Activated naive CD4-positive, alpha-beta T cell treated with anti-CD3 and anti-CD28 coated beads, Interleukin-2, amount 10 ng/mL, durations not matched to agents 7 days and 5 days (primary cell): ENCODE data around the gene EPG5.

ENCODE experiments used
- CTCF ChIA-PET: fragments of 350-600 bp; sonication (Branson Sonifier 250); formaldehyde crosslinking; loops from one replicate; lab custom pipeline; 2021; ENCODE audit warnings: antibody characterized with exemption; lab: Charles Lee
- DNase-seq: peaks from one replicate; pipeline ENCODE4 v3.0.0-alpha.2; 2020
- H3K27ac Mint-ChIP-seq: one replicate; pipeline ENCODE4 v1.8.0; 2021; ENCODE audit warnings: mild to moderate bottlenecking, moderate library complexity, mixed read lengths
- H3K27me3 Mint-ChIP-seq: one replicate; pipeline ENCODE4 v1.8.0; 2021; ENCODE audit warnings: mild to moderate bottlenecking, mixed read lengths
- H3K36me3 Mint-ChIP-seq: one replicate; pipeline ENCODE4 v1.8.0; 2021; ENCODE audit warnings: mixed read lengths
- H3K4me1 Mint-ChIP-seq: one replicate; pipeline ENCODE4 v1.8.0; 2021; ENCODE audit warnings: mixed read lengths
- H3K4me3 Mint-ChIP-seq: one replicate; pipeline ENCODE4 v1.8.0; 2021; ENCODE audit warnings: mild to moderate bottlenecking, moderate library complexity, mixed read lengths
- H3K9me3 Mint-ChIP-seq: one replicate; pipeline ENCODE4 v1.8.0; 2021; ENCODE audit warnings: mixed read lengths

Gene EPG5

GRCh38 chr18:45923138-45923537, 44.0 kb downstream of the EPG5 start:
- no peaks in the 10 kb centered on the region for H3K9me3 Mint-ChIP-seq
- CTCF ChIA-PET, result interaction anchor here (1.0 to 5.2 kb wide), 3 partner anchors 43 to 160 kb away, joined by 3 to 36 read pairs (median 4); no protein-coding TSS in a partner anchor
- H3K27ac Mint-ChIP-seq, result no peak overlapping the region
- DNase-seq, result no peak
- no peaks in the 10 kb centered on the region for H3K27me3 Mint-ChIP-seq
- H3K36me3 Mint-ChIP-seq, result peaks cover 40% of the 10 kb centered on the region
- peaks cover 7% of the 10 kb centered on the region for H3K4me1 Mint-ChIP-seq
- no peak overlapping the region for H3K4me3 Mint-ChIP-seq

DNA sequence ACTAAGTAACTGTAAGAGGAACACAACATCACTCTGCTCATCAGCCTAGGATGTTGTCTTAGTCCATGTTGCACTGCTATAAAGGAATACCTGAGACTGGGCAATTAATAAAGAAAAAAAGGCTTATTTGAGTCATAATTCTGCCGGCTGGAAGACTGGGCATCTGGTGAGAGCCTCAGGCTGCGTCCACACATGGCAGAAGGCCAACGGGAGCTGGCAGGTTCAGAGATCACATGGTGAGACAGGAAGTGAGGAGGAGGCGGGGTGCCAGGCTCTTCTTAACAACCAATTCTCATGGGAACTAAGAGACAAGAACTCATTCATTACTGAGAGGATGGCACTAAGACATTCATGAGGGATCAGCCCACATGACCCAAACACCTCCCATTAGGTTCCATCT, 46.8 kb downstream of the EPG5 start:
- no peak overlapping the region for H3K4me3 Mint-ChIP-seq
- H3K9me3 Mint-ChIP-seq, result no peaks in the 10 kb centered on the region
- no peaks in the 10 kb centered on the region for H3K27me3 Mint-ChIP-seq
- peaks cover 48% of the 10 kb centered on the region for H3K36me3 Mint-ChIP-seq
- H3K4me1 Mint-ChIP-seq, result peaks cover 7% of the 10 kb centered on the region
- CTCF ChIA-PET, result interaction anchor here (1.9 kb wide), 1 partner anchor 153 kb away, joined by 5 read pairs; no protein-coding TSS in a partner anchor
- H3K27ac Mint-ChIP-seq, result no peak overlapping the region
- no peak for DNase-seq

DNA sequence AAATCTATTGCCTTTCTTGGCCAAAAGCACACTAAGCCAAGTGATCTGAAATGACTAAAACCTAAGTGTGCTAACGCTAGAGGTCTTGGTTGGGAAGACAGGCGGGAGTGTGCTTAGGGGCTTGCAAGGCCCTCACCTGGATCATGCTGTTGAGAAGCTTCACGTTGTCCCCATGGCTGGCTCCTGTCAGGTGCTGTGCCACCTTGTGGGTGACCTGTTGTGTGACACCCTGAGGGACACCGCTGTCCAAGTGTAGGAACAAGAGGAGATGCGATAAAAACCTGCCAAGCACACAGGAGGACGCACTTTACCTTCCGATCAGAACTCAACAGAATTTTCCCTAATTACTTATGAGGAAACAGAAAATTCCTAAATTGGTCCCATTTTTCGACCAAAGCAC, 50.8 kb downstream of the EPG5 start:
- peak; percentile 29 for DNase-seq
- Mint-ChIP-seq H3K27ac (no peak overlapping the region), H3K4me1 (peaks cover 7% of the 10 kb centered on the region), H3K4me3 (no peak overlapping the region), H3K9me3 (no peaks in the 10 kb centered on the region), H3K36me3 (peaks cover 45% of the 10 kb centered on the region), H3K27me3 (no peaks in the 10 kb centered on the region)
- CTCF ChIA-PET, result interaction anchor here (1.2 to 1.4 kb wide), 3 partner anchors 58 to 224 kb away, joined by 3 to 4 read pairs (median 3); no protein-coding TSS in a partner anchor

DNA sequence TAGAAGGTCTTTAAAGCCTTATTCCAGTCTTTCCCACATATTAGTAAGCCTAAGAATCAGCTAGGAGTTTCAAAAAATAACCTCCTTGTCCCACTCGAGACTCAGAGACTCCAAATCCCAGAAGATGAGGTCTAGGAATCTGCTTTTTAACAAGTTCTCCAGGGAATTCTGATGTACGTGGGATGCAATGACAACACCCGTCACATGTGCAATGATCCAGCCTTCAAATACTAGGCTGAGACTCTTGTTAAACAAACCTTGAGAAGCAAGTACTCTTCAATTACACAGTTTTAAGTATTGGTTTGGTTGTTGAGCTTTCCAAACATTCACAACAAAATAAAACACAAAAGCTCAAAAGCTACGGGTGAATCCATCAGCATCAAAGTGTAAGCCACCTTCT, 53.9 kb downstream of the EPG5 start:
- H3K4me3 Mint-ChIP-seq, result no peak overlapping the region
- no peaks in the 10 kb centered on the region for H3K9me3 Mint-ChIP-seq
- no peak overlapping the region for H3K27ac Mint-ChIP-seq
- CTCF ChIA-PET, result interaction anchor here (1.0 to 1.5 kb wide), 4 partner anchors 34 to 248 kb away, joined by 3 to 4 read pairs (median 3); no protein-coding TSS in a partner anchor
- no peaks in the 10 kb centered on the region for H3K27me3 Mint-ChIP-seq
- peaks cover 51% of the 10 kb centered on the region for H3K36me3 Mint-ChIP-seq
- no peaks in the 10 kb centered on the region for H3K4me1 Mint-ChIP-seq
- DNase-seq, result no peak

DNA sequence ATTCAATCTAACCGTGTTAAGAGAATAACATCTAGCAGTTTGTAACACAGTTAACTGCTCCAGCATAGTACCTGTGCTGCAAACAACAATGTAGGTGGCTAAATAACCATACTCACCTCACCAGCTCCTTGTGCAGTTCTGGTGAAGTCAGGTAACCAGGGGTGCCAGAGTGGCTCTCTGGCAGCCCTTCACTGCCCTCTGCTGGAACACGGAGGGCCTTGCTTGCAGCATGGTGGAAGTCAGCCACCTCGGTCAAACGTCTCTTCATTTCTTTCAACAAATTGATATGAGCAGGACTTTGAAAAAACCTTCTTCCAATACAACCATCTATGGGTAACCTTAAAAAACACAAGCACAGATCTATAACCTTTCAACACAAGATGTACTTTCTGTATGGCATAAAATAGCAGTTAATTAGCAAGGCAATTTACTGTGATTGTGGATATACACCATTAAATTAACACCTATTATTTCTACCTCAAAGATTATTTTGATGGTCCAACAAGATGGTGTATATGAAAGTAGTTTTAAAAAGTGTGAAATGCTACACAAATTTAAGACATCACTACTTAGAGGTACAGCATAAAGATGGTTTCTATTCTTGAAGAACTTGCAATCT, 56.6 kb downstream of the EPG5 start:
- Mint-ChIP-seq H3K27me3 (no peaks in the 10 kb centered on the region), H3K36me3 (peaks cover 51% of the 10 kb centered on the region), H3K27ac (no peak overlapping the region), H3K4me1 (no peaks in the 10 kb centered on the region), H3K9me3 (no peaks in the 10 kb centered on the region), H3K4me3 (no peak overlapping the region)
- CTCF ChIA-PET, result interaction anchor here (0.6 to 3.6 kb wide), 6 partner anchors 10 to 245 kb away, joined by 3 to 42 read pairs (median 4); partner anchors contain the start of gene SLC14A1
- peak; percentile 77 for DNase-seq

DNA sequence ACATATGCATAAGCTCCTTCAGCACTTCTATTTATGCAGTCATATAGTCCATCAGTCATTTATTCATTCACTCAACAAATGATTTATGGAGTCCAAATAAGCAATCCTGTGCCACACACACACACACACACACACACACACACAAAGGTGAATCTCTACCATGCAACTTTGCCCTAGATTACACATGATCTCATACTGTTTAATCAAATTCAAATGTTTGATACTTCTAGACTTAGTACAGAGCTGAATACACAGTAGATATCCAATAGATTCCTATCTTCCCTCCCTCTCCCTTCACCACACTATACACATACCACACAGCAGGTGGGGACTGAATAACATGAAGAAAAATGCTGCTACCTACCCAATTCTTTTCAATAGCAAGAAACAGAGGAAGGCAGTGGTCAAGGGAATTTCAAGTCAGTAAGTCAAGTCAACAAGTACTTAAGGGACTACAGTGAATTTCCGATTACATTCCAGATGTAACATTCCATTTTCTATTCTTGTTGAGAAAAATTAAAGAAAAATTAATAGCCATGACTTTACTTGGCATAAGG, 65.4 kb downstream of the EPG5 start:
- H3K27me3 Mint-ChIP-seq, result no peaks in the 10 kb centered on the region
- no peak for DNase-seq
- CTCF ChIA-PET, result interaction anchor here (1.2 to 1.4 kb wide), 4 partner anchors 8 to 236 kb away, joined by 3 to 4 read pairs (median 4); no protein-coding TSS in a partner anchor
- H3K27ac Mint-ChIP-seq, result no peak overlapping the region
- H3K4me1 Mint-ChIP-seq, result no peaks in the 10 kb centered on the region
- no peak overlapping the region for H3K4me3 Mint-ChIP-seq
- peaks cover 34% of the 10 kb centered on the region for H3K36me3 Mint-ChIP-seq
- no peaks in the 10 kb centered on the region for H3K9me3 Mint-ChIP-seq

- Mint-ChIP-seq H3K4me3 (no peak overlapping the region), H3K9me3 (no peaks in the 10 kb centered on the region), H3K36me3 (peaks cover 31% of the 10 kb centered on the region), H3K27me3 (no peaks in the 10 kb centered on the region), H3K4me1 (no peaks in the 10 kb centered on the region), H3K27ac (no peak overlapping the region)
- no peak for DNase-seq
- CTCF ChIA-PET, result interaction anchor here (1.2 to 1.4 kb wide), 4 partner anchors 9 to 235 kb away, joined by 3 to 4 read pairs (median 4); no protein-coding TSS in a partner anchor
Measured at GRCh38 chr18:45900623-45901022, 66.5 kb downstream of the EPG5 start.

GRCh38 chr18:45896991-45897390, 70.1 kb downstream of the EPG5 start:
- Mint-ChIP-seq H3K27ac (no peak overlapping the region), H3K27me3 (no peaks in the 10 kb centered on the region), H3K4me3 (no peak overlapping the region), H3K36me3 (peaks cover 35% of the 10 kb centered on the region), H3K9me3 (no peaks in the 10 kb centered on the region), H3K4me1 (no peaks in the 10 kb centered on the region)
- CTCF ChIA-PET, result no interaction called here
- no peak for DNase-seq

DNA sequence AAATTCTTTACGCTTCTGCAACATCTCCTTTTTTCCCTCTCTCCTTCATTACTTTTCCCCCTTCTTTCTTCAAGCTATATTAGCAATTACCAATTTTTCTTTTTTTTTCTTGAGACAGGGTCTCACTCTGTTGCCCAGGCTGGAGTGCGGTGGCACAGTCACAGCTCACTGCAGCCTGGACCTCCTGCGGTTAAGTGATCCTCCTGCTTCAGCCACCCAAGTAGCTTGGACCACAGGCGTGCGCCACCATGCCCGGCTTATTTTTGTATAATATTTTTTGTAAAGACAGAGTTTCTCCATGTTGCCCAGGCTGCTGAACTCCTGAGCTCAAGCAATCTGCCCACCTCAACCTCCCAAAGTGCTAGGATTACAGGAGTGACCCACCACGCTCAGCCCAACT, 70.7 kb downstream of the EPG5 start:
- CTCF ChIA-PET, result interaction anchor here (0.8 kb wide), 1 partner anchor 17 kb away, joined by 4 read pairs; no protein-coding TSS in a partner anchor
- Mint-ChIP-seq H3K36me3 (peaks cover 34% of the 10 kb centered on the region), H3K27me3 (no peaks in the 10 kb centered on the region), H3K27ac (peak overlapping the region; percentile 47), H3K4me1 (no peaks in the 10 kb centered on the region), H3K9me3 (no peaks in the 10 kb centered on the region), H3K4me3 (no peak overlapping the region)
- DNase-seq, result no peak

DNA sequence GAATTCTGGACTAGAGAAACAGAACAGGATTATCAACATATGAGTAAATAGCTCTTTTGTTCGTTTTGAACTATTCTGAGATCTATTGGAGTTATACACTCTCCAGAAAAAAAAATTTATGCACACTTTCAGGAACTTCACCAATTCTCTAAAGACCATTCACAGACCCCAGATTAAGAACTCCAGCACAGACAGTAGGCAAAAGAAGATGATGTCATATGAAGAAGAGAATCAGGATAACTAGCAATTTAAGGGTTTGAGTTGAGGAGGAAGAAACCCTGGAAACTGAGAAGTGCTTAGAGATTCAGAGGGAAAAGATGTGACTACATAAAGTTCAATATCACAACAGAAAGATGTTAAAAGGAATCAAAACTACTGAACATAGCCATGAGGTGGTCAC, 71.8 kb downstream of the EPG5 start:
- no peaks in the 10 kb centered on the region for H3K27me3 Mint-ChIP-seq
- no peaks in the 10 kb centered on the region for H3K9me3 Mint-ChIP-seq
- peaks cover 28% of the 10 kb centered on the region for H3K36me3 Mint-ChIP-seq
- no peaks in the 10 kb centered on the region for H3K4me1 Mint-ChIP-seq
- no peak overlapping the region for H3K27ac Mint-ChIP-seq
- H3K4me3 Mint-ChIP-seq, result no peak overlapping the region
- no peak for DNase-seq
- CTCF ChIA-PET, result no interaction called here

DNA sequence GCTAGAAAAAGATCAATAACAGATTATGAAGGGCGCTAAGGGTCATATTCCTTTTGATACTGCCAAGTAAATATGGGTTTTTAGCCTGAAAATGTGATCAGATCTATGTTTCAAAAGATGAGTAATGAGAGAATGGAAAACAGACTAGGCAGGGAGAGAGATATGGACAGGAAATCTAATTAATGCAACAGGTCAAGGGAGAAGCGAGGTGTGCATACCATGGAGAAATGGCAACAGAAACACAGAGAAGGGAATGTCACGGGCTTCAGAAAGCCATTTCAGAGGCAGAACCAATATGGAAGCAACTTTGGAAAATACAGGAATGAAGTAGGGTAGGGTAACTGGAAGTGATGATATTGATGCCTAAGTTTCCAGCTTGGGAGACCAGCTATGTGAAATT, 72.3 kb downstream of the EPG5 start:
- no peak for DNase-seq
- CTCF ChIA-PET, result no interaction called here
- Mint-ChIP-seq H3K27ac (no peak overlapping the region), H3K4me3 (no peak overlapping the region), H3K36me3 (peaks cover 32% of the 10 kb centered on the region), H3K27me3 (no peaks in the 10 kb centered on the region), H3K4me1 (no peaks in the 10 kb centered on the region), H3K9me3 (no peaks in the 10 kb centered on the region)

DNA sequence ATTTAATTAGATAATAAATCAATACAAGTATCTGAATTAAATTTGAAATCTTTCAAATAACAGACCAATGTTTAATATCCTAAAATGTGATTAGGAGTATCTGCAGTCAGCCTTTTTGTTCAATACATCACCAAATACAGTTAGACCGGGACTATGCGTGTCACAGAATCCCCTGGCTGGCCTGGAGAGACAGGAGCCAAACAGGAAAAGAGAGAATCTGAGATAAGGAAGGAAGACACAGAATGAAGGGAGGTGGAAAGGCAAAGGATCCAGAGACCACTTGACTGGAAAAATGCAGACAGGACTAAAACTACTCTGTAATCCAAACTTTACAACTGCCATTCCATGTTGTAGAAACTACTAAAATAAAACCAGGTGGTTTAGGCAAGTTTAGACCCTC, 75.3 kb downstream of the EPG5 start:
- no peak for DNase-seq
- CTCF ChIA-PET, result interaction anchor here (1.4 kb wide), 1 partner anchor 228 kb away, joined by 3 read pairs; no protein-coding TSS in a partner anchor
- H3K27me3 Mint-ChIP-seq, result no peaks in the 10 kb centered on the region
- H3K36me3 Mint-ChIP-seq, result peaks cover 32% of the 10 kb centered on the region
- peak overlapping the region; percentile 2 for H3K27ac Mint-ChIP-seq
- no peaks in the 10 kb centered on the region for H3K4me1 Mint-ChIP-seq
- H3K9me3 Mint-ChIP-seq, result no peaks in the 10 kb centered on the region
- no peak overlapping the region for H3K4me3 Mint-ChIP-seq

- peaks cover 30% of the 10 kb centered on the region for H3K36me3 Mint-ChIP-seq
- H3K27me3 Mint-ChIP-seq, result no peaks in the 10 kb centered on the region
- no peaks in the 10 kb centered on the region for H3K9me3 Mint-ChIP-seq
- DNase-seq, result no peak
- CTCF ChIA-PET, result interaction anchor here (1.4 to 2.8 kb wide), 2 partner anchors 10 to 226 kb away, joined by 3 to 16 read pairs; no protein-coding TSS in a partner anchor
- H3K4me1 Mint-ChIP-seq, result no peaks in the 10 kb centered on the region
- H3K27ac Mint-ChIP-seq, result no peak overlapping the region
- no peak overlapping the region for H3K4me3 Mint-ChIP-seq
Measured at GRCh38 chr18:45890606-45891005, 76.5 kb downstream of the EPG5 start.

DNA sequence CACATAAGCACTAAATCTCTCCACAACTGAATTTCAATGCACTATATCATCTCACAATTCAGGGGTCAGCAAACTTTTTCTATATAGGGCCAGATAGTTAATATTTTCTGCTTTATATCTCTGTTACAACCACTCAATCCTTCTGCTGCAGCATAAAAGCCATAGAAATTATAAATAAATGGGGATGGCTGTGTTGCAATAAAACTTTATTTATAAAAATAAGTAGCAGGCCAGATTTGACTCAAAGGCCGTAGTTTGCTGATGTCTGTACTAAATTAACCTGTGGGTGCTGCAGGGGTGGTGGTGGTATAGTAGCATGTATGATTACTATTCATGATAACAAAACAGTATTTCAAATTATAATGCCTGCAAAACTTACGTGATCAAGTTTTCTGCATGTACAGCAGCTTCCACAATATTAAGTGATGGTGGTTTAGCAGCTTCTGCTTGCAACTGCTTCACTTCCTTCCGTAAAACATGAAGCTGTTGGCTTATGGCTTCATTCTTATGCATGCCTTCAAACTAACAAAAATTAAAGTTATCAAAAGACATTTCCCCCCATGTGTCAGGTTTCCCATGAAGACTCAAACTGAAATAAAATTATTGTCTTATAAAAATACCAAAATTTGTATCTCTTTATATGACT, 77.6 kb downstream of the EPG5 start:
- Mint-ChIP-seq H3K36me3 (peaks cover 23% of the 10 kb centered on the region), H3K27ac (no peak overlapping the region), H3K9me3 (no peaks in the 10 kb centered on the region), H3K4me3 (no peak overlapping the region), H3K4me1 (no peaks in the 10 kb centered on the region), H3K27me3 (no peaks in the 10 kb centered on the region)
- DNase-seq, result no peak
- CTCF ChIA-PET, result interaction anchor here (2.8 kb wide), 1 partner anchor 9 kb away, joined by 16 read pairs; no protein-coding TSS in a partner anchor
